ENCODE data around the gene ITGB5.
A peak's percentile ranks its signal among the peaks of the same experiment; 100 is the strongest.

ITGB5 gene

DNA sequence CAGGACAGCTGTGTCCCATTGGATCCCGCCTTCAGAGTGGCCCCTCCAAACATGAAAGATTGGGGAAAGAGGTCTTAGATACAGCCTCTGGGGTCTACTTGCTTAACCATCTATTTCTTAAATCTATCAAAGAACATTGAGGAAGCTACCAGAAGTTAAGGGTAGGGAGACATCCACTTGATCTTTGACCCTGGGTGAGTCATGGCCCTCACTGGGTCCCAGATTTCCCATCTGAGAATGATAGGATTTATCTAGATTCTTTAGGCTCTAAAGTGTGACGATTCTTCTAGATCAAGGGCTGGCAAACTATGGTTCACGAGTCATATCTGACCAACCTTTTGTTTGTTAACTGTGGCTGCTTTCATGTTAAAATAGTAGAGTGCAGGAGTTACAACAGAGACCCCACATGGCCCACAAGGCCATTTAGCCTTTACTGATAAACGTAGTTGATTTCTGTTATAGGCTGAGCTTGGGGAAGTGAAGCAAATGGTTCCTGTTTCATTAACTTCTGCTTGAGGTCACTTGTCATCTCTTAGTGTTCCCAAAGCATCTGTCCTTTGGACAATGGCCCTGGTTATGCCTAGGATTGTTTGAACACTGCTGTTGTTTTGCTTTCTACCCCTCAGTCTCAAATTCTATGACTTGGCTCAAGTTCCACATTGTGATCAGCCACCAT, 39.4 kb upstream of the ITGB5 start:
- DNase-seq (ENCODE audit: extremely low read depth, low read depth), result no peak
- TF ChIP-seq, protein P1, sequence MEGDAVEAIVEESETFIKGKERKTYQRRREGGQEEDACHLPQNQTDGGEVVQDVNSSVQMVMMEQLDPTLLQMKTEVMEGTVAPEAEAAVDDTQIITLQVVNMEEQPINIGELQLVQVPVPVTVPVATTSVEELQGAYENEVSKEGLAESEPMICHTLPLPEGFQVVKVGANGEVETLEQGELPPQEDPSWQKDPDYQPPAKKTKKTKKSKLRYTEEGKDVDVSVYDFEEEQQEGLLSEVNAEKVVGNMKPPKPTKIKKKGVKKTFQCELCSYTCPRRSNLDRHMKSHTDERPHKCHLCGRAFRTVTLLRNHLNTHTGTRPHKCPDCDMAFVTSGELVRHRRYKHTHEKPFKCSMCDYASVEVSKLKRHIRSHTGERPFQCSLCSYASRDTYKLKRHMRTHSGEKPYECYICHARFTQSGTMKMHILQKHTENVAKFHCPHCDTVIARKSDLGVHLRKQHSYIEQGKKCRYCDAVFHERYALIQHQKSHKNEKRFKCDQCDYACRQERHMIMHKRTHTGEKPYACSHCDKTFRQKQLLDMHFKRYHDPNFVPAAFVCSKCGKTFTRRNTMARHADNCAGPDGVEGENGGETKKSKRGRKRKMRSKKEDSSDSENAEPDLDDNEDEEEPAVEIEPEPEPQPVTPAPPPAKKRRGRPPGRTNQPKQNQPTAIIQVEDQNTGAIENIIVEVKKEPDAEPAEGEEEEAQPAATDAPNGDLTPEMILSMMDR (IDR thresholded peaks at IDR 0.05; ENCODE audit: low read depth, low read length), result no peak

DNA sequence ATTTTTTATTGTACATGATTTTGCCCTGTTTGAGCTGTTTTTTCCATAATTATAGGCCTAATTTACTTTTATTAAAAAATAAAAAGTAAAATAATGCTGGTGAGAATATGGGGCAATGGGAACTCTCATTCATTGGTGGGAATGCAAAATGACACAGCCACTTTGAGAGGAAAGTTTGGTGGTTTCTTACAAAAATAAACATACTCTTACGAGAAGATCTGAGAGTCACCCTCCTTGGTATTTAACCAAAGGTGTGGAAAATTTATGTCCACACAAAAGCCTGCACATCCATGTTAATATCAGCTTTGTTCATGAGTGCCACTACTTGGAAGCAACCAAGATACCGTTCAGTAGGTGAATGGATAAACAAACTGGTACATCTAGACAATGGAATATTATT, 37.6 kb upstream of the ITGB5 start:
- TF ChIP-seq, protein P1 (IDR thresholded peaks at IDR 0.05; ENCODE audit: low read depth, low read length), result no peak
- no peak for DNase-seq (ENCODE audit: extremely low read depth, low read depth)

DNA sequence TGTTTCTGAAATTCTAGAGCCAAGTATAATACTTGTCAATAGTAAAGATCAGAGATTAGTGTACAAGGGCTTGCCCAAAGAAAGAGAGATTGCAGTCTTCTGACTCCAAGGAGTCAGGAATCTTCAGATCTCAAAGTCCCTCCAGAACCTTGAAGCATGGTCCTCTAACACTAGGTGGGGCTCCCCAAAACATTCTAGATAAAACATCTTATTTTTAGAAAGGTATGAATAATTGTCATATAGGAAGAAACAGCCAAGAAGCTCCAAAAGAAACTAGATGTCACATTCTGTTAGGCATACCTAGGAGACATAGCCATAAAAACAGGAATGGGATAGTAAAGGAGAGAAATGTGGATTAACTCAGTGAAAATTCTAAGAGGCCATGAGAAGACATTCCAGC, 36.7 kb upstream of the ITGB5 start:
- TF ChIP-seq, protein P1 (IDR thresholded peaks at IDR 0.05; ENCODE audit: low read depth, low read length), result peak; percentile 18
- DNase-seq (ENCODE audit: extremely low read depth, low read depth), result no peak

DNA sequence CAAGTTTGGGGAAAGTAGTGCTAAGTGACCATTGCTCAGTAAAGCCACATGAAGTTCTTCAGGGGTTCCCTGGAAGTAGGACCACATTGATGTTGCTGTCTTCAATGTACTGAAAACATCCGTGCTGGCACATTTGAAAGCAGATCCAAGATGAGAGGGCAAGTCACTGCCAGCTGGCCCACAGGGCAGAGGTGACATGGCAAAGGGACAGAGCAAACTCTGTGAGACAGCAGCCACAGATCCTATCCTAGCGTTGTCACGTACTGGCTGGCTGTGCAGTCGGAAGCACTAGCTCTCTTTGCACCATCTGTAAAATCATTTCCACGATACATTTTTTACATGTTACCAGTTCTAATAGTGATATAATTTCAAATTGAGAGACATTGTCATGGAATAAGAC, 33.6 kb upstream of the ITGB5 start:
- no peak for DNase-seq (ENCODE audit: extremely low read depth, low read depth)
- TF ChIP-seq, protein P1 (IDR thresholded peaks at IDR 0.05; ENCODE audit: low read depth, low read length), result no peak

DNA sequence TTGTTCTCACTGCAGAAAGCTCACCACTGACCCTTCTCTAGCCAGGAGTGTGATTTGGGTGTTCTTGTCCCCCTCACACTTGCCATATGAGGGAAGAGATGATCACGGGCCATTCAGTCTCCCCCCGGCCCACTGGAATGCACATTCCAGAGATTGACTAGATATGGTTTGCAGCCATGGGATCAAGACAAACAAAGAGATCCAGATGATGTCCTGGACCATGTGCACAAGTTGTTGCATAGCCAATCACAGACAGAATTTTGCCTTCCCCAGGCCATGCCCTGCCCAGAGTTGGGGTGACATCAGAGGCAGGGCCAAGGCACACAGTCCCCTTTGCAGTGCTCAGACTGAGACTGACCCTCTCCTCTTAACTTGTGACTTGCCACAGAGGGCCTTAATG, 32.6 kb upstream of the ITGB5 start:
- TF ChIP-seq, protein P1 (IDR thresholded peaks at IDR 0.05; ENCODE audit: low read depth, low read length), result no peak

DNA sequence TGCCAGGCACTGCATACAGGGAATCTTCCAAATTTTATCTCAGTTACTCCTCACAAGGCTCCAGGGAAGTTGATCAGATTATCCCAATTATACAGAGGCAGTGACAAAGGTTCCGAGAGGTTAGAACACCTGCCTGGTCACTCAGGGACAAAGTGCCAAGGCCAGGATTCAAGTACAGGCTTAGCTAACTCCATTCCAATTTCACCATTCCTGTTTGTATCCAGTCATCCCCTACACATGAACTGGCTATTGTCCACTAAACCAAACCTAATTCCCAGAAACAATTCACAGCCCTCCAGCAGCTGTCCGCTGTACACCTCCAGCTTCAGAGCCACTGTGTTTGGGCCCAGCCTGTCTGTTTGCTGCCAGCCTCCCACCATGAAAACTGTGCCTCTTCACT, 31.4 kb upstream of the ITGB5 start:
- TF ChIP-seq, protein P1 (IDR thresholded peaks at IDR 0.05; ENCODE audit: low read depth, low read length), result no peak
- DNase-seq (ENCODE audit: extremely low read depth, low read depth), result no peak

More for the DNA sequence above, 32.6 kb upstream of the ITGB5 start:
- DNase-seq (ENCODE audit: extremely low read depth, low read depth), result no peak

DNA sequence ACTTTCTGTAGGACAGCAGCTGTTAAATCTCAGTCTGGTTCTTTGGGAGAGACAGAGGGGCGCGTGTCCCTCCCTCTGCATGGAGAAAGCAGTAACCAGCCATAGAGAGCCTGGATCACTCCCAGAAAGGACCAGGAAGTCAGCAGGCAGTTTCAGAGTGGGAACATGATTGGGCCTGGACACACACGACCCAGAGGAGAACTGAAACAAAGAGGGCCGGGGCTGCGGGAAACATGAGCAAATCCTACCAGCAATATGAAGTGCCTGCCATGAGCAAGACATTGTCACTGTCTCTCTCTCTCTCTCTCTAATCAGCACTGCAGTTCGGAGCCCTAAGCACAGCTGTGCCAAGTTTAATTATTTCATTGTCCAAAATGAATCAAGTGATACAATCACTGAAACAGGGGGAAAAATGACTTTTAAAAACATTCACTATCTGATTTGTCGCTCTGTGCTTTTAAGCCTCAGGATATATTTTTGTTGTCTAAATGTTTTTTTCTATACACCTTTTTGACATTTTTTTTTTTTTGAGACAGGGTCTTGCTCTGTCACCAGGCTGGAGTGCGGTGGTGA, 29.8 kb upstream of the ITGB5 start:
- TF ChIP-seq, protein P1 (IDR thresholded peaks at IDR 0.05; ENCODE audit: low read depth, low read length), result no peak
- no peak for DNase-seq (ENCODE audit: extremely low read depth, low read depth)
